Nephron (organoid): ENCODE data around the gene GALNT7.

Experiments used
- H3K27ac Mint-ChIP-seq, 3 experiments: 2 replicates each; pipeline ENCODE4 v1.8.0; 2020; ENCODE audit warnings: mixed read lengths in 3 of 3, mild to moderate bottlenecking in 2 of 3, moderate library complexity in 1 of 3
- H3K27me3 Mint-ChIP-seq: 2 replicates; pipeline ENCODE4 v1.8.0; 2021; ENCODE audit warnings: low read depth, mild to moderate bottlenecking, moderate library complexity, mixed read lengths
- H3K36me3 Mint-ChIP-seq: 2 replicates; pipeline ENCODE4 v1.8.0; 2020; ENCODE audit warnings: low read depth, mixed read lengths
- H3K4me1 Mint-ChIP-seq: 2 replicates; pipeline ENCODE4 v1.8.0; 2020; ENCODE audit warnings: mixed read lengths
- H3K4me3 Mint-ChIP-seq, 3 experiments: 2 replicates each; pipeline ENCODE4 v1.8.0; 2020; ENCODE audit warnings: mild to moderate bottlenecking in 3 of 3, mixed read lengths in 3 of 3, moderate library complexity in 2 of 3
- H3K9me3 Mint-ChIP-seq: 2 replicates; pipeline ENCODE4 v1.8.0; 2020; ENCODE audit warnings: mixed read lengths
- CTCF ChIP-seq, 3 experiments: fragments of 200-600 bp; sonication (generic); IDR thresholded peaks; one replicate each; pipeline ENCODE4 v1.5.0; 2021; ENCODE audit warnings: antibody characterized with exemption in 3 of 3; ENCODE audit not compliant: unreplicated experiment in 3 of 3

GALNT7 gene

GRCh38 chr4:173235050-173235449, 66.4 kb downstream of the GALNT7 start:
- Mint-ChIP-seq H3K36me3 (no peaks in the 10 kb centered on the region), H3K9me3 (no peaks in the 10 kb centered on the region), H3K27me3 (no peaks in the 10 kb centered on the region), H3K4me3 (no peak overlapping the region), H3K4me1 (peaks cover 31% of the 10 kb centered on the region), H3K27ac (no peak overlapping the region)
- TF ChIP-seq CTCF (IDR thresholded peaks at IDR 0.05; ENCODE audit: unreplicated experiment in 3 of 3), result no peak

GRCh38 chr4:173236301-173236700, 67.7 kb downstream of the GALNT7 start:
- H3K36me3 Mint-ChIP-seq, result no peaks in the 10 kb centered on the region
- H3K27me3 Mint-ChIP-seq, result no peaks in the 10 kb centered on the region
- no peak overlapping the region for H3K4me3 Mint-ChIP-seq
- H3K27ac Mint-ChIP-seq, result peak overlapping the region; percentile 14 to 57 (median 18)
- no peak for TF ChIP-seq CTCF (IDR thresholded peaks at IDR 0.05; ENCODE audit: unreplicated experiment in 3 of 3)
- no peaks in the 10 kb centered on the region for H3K9me3 Mint-ChIP-seq
- H3K4me1 Mint-ChIP-seq, result peaks cover 31% of the 10 kb centered on the region

- no peaks in the 10 kb centered on the region for H3K27me3 Mint-ChIP-seq
- H3K4me1 Mint-ChIP-seq, result peaks cover 24% of the 10 kb centered on the region
- TF ChIP-seq CTCF (IDR thresholded peaks at IDR 0.05; ENCODE audit: unreplicated experiment in 3 of 3), result peak in 2 of 3 experiments; percentile 12 to 17
- no peak overlapping the region for H3K4me3 Mint-ChIP-seq
- H3K9me3 Mint-ChIP-seq, result no peaks in the 10 kb centered on the region
- H3K27ac Mint-ChIP-seq, result peak overlapping the region in 2 of 3 experiments; percentile 14 to 20
- no peaks in the 10 kb centered on the region for H3K36me3 Mint-ChIP-seq
These were observed 68.5 kb downstream of the GALNT7 start for GRCh38 chr4:173237152-173237551.

- H3K36me3 Mint-ChIP-seq, result no peaks in the 10 kb centered on the region
- peaks cover 28% of the 10 kb centered on the region for H3K4me1 Mint-ChIP-seq
- peak overlapping the region in 1 of 3 experiments; percentile 14 for H3K27ac Mint-ChIP-seq
- H3K27me3 Mint-ChIP-seq, result no peaks in the 10 kb centered on the region
- H3K4me3 Mint-ChIP-seq, result no peak overlapping the region
- no peaks in the 10 kb centered on the region for H3K9me3 Mint-ChIP-seq
- TF ChIP-seq CTCF (IDR thresholded peaks at IDR 0.05; ENCODE audit: unreplicated experiment in 3 of 3), result no peak
These were observed 69.2 kb downstream of the GALNT7 start for GRCh38 chr4:173237762-173238161.

GRCh38 chr4:173240696-173241095, 72.1 kb downstream of the GALNT7 start:
- H3K27me3 Mint-ChIP-seq, result peaks cover 7% of the 10 kb centered on the region
- peaks cover 45% of the 10 kb centered on the region for H3K4me1 Mint-ChIP-seq
- H3K36me3 Mint-ChIP-seq, result no peaks in the 10 kb centered on the region
- TF ChIP-seq CTCF (IDR thresholded peaks at IDR 0.05; ENCODE audit: unreplicated experiment in 3 of 3), result no peak
- no peak overlapping the region for H3K27ac Mint-ChIP-seq
- H3K9me3 Mint-ChIP-seq, result no peaks in the 10 kb centered on the region
- H3K4me3 Mint-ChIP-seq, result no peak overlapping the region

GRCh38 chr4:173242466-173243250, 74.0 kb downstream of the GALNT7 start:
- Mint-ChIP-seq H3K4me1 (peaks cover 35% of the 10 kb centered on the region), H3K27ac (no peak overlapping the region), H3K4me3 (no peak overlapping the region), H3K36me3 (no peaks in the 10 kb centered on the region), H3K9me3 (no peaks in the 10 kb centered on the region), H3K27me3 (peaks cover 7% of the 10 kb centered on the region)
- no peak for TF ChIP-seq CTCF (IDR thresholded peaks at IDR 0.05; ENCODE audit: unreplicated experiment in 3 of 3)
